ENCODE data around the gene UBA5. TPM values are rescaled to one million over a fixed set of nuclear protein-coding genes. Genes with fewer than 3 reads are reported as not detected.

Gene UBA5
- total RNA-seq, 3 donors from 2014 or later (not counting 1 experiment from before 2014, with no cell fraction given): 37.8 to 51.0 (median 46.1) TPM

- Histone ChIP-seq H3K9me3 (ENCODE audit: control insufficient read depth, insufficient read depth, low read length) (no peaks in the 10 kb centered on the region), H3K36me3 (ENCODE audit: control insufficient read depth, insufficient read depth, low read length) (peaks cover 56% of the 10 kb centered on the region), H3K27ac (ENCODE audit: low read length) (no peak overlapping the region), H3K4me3 (ENCODE audit: low read length) (no peak overlapping the region), H3K27me3 (ENCODE audit: control insufficient read depth, insufficient read depth, low read length) (no peaks in the 10 kb centered on the region), H3K4me1 (ENCODE audit: control insufficient read depth, insufficient read depth, low read length) (no peaks in the 10 kb centered on the region)
- no peak for TF ChIP-seq CTCF (IDR thresholded peaks at IDR 0.05)
- Mint-ChIP-seq H3K9me3 (no peaks in the 10 kb centered on the region), H3K36me3 (peaks cover 29% of the 10 kb centered on the region), H3K27ac (no peak overlapping the region), H3K4me1 (peaks cover 0 to 5% of the 10 kb centered on the region in 2 donors), H3K4me3 (no peak overlapping the region), H3K27me3 (ENCODE audit: low read depth in 2 of 2) (no peaks in the 10 kb centered on the region)
- ATAC-seq (no peak), DNase-seq (no peak)
- WGBS (ENCODE audit: insufficient coverage): no CpG with 5 or more reads among the region's 1 CpG
- intact Hi-C loops (cut with micrococcal nuclease): no loop called here
Observed at GRCh38 chr3:132695422-132695821, 35.3 kb downstream of the UBA5 start.

- intact Hi-C loops (cut with micrococcal nuclease): no loop called here
- DNase-seq: no peak
- Mint-ChIP-seq H3K27ac (no peak overlapping the region), H3K36me3 (peaks cover 30% of the 10 kb centered on the region), H3K4me1 (peaks cover 0 to 11% of the 10 kb centered on the region in 2 donors), H3K9me3 (no peaks in the 10 kb centered on the region), H3K4me3 (no peak overlapping the region), H3K27me3 (ENCODE audit: low read depth in 2 of 2) (no peaks in the 10 kb centered on the region)
- H3K4me3 ChIP-seq (ENCODE audit: low read length): no peak overlapping the region
- 100% methylated on average over 1 of the region's 2 CpGs for WGBS (ENCODE audit: insufficient coverage)
- ATAC-seq: no peak
- H3K27me3 ChIP-seq (ENCODE audit: control insufficient read depth, insufficient read depth, low read length): no peaks in the 10 kb centered on the region
- H3K27ac ChIP-seq (ENCODE audit: low read length): no peak overlapping the region
- TF ChIP-seq CTCF (IDR thresholded peaks at IDR 0.05): no peak
- H3K36me3 ChIP-seq (ENCODE audit: control insufficient read depth, insufficient read depth, low read length): peaks cover 59% of the 10 kb centered on the region
- H3K9me3 ChIP-seq (ENCODE audit: control insufficient read depth, insufficient read depth, low read length): no peaks in the 10 kb centered on the region
- H3K4me1 ChIP-seq (ENCODE audit: control insufficient read depth, insufficient read depth, low read length): no peaks in the 10 kb centered on the region
Observed at GRCh38 chr3:132703733-132704132, 43.6 kb downstream of the UBA5 start.

- Histone ChIP-seq H3K9me3 (ENCODE audit: control insufficient read depth, insufficient read depth, low read length) (no peaks in the 10 kb centered on the region), H3K4me3 (ENCODE audit: low read length) (no peak overlapping the region), H3K27ac (ENCODE audit: low read length) (no peak overlapping the region), H3K36me3 (ENCODE audit: control insufficient read depth, insufficient read depth, low read length) (peaks cover 33% of the 10 kb centered on the region), H3K4me1 (ENCODE audit: control insufficient read depth, insufficient read depth, low read length) (no peaks in the 10 kb centered on the region), H3K27me3 (ENCODE audit: control insufficient read depth, insufficient read depth, low read length) (no peaks in the 10 kb centered on the region)
- intact Hi-C loops (cut with micrococcal nuclease): no loop called here
- no peak for ATAC-seq
- 95% methylated on average over 5 of the region's 5 CpGs for WGBS (ENCODE audit: insufficient coverage)
- no peaks in the 10 kb centered on the region for H3K9me3 Mint-ChIP-seq
- no peak overlapping the region for H3K4me3 Mint-ChIP-seq
- no peak overlapping the region for H3K27ac Mint-ChIP-seq
- peaks cover 0 to 7% of the 10 kb centered on the region in 2 donors for H3K4me1 Mint-ChIP-seq
- DNase-seq: no peak
- TF ChIP-seq CTCF (IDR thresholded peaks at IDR 0.05): no peak
- H3K36me3 Mint-ChIP-seq: peaks cover 26% of the 10 kb centered on the region
- H3K27me3 Mint-ChIP-seq (ENCODE audit: low read depth in 2 of 2): no peaks in the 10 kb centered on the region
Observed at GRCh38 chr3:132709761-132710160, 49.6 kb downstream of the UBA5 start.

- peaks cover 34% of the 10 kb centered on the region for H3K36me3 ChIP-seq (ENCODE audit: control insufficient read depth, insufficient read depth, low read length)
- no peak overlapping the region for H3K27ac ChIP-seq (ENCODE audit: low read length)
- intact Hi-C loops (cut with micrococcal nuclease): no loop called here
- peaks cover 26% of the 10 kb centered on the region for H3K36me3 Mint-ChIP-seq
- ATAC-seq: no peak
- 98% methylated on average over 6 of the region's 6 CpGs for WGBS (ENCODE audit: insufficient coverage)
- H3K4me1 Mint-ChIP-seq: peaks cover 0 to 4% of the 10 kb centered on the region in 2 donors
- no peak for TF ChIP-seq CTCF (IDR thresholded peaks at IDR 0.05)
- H3K9me3 ChIP-seq (ENCODE audit: control insufficient read depth, insufficient read depth, low read length): no peaks in the 10 kb centered on the region
- H3K4me3 ChIP-seq (ENCODE audit: low read length): no peak overlapping the region
- no peak overlapping the region for H3K4me3 Mint-ChIP-seq
- H3K27me3 ChIP-seq (ENCODE audit: control insufficient read depth, insufficient read depth, low read length): no peaks in the 10 kb centered on the region
- H3K9me3 Mint-ChIP-seq: no peaks in the 10 kb centered on the region
- no peak overlapping the region for H3K27ac Mint-ChIP-seq
- H3K4me1 ChIP-seq (ENCODE audit: control insufficient read depth, insufficient read depth, low read length): no peaks in the 10 kb centered on the region
- DNase-seq: no peak
- H3K27me3 Mint-ChIP-seq (ENCODE audit: low read depth in 2 of 2): no peaks in the 10 kb centered on the region
Observed at GRCh38 chr3:132710311-132710710, 50.2 kb downstream of the UBA5 start.
